NCI-H2227 (cell line): ENCODE measurements around the gene SELPLG.
"Not testable (repeated sequence)": the region's sequence is repeated elsewhere in the genome, so short reads cannot be mapped to it uniquely, and the experiment has no call there.

Experiments used
- DNase-seq: peaks from one replicate; lab custom pipeline; 2025; ENCODE audit not compliant: unreplicated experiment; lab: John Stamatoyannopoulos, UW

SELPLG gene

GRCh38 chr12:108638997-108639822 lies 5.5 kb upstream of the SELPLG start:
- no peak for DNase-seq

GRCh38 chr12:108638141-108638827 lies 4.6 kb upstream of the SELPLG start:
- DNase-seq, result peak; percentile 60

DNA sequence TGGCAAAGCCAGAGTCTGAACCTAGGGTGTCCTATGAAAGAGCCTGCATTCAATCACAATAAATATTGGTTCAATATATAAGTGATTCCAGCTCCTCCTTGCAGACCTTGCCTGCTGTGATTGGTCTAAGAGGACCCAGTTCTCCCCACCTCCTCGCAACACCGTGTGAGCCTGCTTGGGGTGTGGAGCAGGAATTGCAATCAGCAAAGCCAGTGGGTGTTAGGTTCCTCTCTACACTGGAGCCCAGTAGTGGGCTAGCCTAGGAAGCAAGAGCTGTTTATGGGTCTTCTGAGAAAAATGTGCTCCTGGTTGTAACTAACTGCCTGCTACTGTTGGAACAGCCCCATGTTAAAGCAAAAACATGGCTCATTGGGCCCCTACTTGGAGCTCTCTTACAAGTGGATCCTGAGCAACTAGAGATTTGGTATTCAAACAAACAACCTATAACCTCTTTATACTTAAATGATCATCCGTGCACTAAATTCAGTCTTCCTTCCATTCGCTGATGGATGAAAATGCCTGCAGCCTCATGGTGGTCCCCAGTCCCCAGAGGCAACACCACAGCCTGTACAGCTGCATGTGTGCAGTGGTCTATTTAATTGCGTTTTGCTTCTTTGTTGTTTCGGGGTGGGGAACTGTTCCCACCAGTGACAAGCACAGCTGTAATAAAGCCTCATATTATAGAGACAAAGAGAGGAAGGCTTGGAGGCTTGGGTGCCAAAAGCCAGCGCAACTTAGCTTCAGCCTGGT lies 3.7 kb upstream of the SELPLG start:
- no peak for DNase-seq

DNA sequence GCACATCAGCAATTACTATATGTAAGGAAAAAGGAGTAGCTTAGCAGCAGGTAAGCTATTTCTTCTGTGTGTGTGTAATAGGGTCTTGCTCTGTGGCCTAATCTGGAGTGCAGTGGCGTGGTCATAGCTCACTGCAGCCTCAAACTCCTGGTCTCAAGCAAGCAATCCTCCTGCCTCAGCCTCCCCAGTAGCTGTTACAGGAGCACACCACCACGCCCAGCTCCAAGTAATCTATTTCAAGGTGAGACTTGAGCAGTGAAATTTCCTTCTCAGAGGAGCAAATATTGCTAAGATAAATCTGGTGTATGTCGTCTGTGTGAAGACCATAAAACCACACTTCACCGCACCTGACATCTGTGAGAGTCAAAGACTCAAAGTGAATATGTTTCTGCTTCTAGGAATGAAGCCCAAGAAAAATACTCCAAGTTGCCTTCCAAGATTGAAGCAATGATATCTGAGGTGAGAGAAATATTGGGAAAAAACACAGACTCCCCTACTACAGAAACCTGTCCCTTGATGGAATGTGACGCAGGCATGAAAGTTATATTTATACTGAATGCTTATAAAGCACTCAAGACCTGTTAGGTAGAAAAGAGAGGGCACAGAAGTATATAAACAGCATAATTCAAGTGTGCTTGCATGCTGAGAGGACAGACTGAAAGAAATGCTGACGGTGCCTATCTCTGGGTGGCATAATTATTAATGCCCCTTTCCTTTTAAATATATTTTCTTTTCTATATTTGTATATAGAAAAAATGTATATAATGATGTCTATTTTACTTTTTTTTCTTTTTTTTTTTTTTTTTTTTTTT lies 2.5 kb upstream of the SELPLG start:
- DNase-seq, result no peak

DNA sequence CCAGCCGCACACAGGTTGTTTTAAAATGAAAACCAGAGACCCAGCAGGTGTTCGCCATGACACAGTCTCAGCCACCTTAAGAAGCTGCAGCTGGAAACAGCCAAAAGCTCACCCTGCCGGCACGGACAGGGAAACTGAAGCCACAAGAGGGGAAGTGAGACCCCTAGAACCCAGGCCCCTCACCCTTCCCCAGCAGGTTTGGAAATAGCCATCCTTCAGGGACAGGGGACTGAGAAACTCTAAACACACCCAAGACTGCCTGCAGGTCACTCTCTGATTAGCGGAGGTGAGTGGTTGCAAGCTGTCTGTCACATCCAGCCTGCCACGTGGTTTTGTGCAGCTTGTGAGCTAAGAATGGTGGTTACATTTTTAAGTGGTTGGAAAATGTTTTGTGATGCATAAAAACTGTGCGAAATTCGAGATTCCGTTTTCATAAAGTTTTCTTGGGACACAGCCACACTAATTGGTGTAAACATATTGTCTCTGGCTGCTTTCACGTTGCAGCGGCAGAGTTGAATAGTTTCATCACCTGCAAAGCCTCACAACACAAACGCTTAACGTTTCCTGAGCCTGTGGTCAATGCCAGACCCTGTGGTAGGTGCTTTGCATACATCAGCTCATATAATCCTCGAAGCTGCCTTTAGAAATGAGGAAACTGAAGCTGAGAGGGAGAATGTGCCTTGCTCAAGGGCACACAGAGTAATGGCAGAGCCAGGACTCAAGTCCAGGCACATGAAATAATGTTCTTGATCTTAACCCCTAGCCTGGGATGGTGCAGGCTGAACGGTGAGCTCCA lies 1.7 kb upstream of the SELPLG start:
- peak; percentile 35 for DNase-seq

DNA sequence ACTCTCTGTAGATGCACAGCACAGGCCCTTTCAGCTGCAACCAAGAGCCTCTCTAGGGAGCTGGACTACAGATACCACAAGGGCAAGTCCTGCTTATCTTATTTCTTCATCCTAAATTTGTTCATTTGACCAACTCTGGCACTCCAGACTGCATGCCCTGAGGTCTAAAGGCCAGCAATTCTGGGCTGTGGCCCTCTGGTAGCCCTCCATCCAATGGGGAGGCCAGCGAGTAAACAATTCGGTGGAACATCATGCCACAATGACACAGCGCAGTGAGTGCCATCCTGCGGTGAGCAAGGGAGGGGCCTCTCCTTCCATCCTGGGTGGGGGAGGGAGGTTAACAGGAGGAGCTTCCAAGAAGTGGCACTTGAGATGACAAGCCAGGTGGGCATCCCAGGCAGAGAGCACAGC lies 652 bp upstream of the SELPLG start:
- peak; percentile 64 for DNase-seq

GRCh38 chr12:108633081-108633533 lies 587 bp downstream of the SELPLG start:
- no peak for DNase-seq

DNA sequence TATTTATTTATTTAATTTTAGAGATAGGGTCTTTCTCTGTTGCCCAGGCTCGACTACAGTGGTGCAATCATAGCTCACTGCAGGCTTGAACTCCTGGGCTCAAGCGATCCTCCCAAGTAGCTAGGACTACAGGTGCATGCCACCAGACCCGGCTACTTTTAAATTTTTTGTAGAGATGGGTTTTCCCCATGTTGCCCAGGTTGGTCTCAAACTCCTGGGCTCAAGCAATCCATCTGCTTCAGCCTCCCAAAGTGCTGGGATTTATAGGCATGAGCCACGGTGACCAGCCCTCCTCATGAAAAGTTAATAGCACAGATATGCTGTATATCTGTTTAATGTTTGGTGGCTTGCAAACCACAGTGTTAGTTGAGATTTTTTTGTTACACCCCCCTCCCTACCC lies 2.4 kb downstream of the SELPLG start:
- DNase-seq, result not testable (repeated sequence)

DNA sequence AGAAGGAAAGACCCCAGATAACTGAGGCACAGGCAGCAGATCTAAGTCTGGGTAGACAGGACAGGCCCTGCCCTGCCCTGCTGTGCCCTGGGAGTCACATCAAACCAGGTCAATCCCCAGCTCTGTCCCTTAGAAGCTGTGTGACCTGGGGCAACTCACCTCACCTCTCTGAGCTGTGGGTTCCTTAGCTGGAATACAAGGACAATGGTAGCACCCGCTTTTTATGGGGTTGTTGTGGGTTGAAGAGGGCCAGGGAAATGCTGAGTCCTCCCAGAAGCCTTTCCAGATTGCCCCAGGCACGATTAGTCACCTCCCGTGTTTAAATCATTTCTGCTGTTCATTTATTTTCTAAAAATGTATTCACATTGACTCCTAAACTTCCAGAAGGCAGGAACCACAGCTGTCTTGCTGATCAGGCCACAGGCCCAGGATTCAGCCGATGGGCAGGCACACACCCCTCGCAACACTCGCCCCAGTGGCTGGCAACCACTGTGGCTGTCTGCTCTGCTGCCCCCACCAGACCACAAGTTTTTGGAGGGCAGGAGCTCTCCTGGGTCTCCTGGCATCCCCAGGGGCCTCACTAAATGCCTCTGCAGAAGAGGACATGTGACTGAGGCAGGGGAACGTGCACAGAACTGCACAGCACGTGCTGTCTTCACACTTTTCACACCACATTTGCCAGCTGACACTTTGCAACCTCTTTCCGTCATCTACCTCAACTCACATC lies 3.0 kb downstream of the SELPLG start:
- DNase-seq, result no peak

GRCh38 chr12:108629824-108630476 lies 3.7 kb downstream of the SELPLG start:
- peak; percentile 24 for DNase-seq

DNA sequence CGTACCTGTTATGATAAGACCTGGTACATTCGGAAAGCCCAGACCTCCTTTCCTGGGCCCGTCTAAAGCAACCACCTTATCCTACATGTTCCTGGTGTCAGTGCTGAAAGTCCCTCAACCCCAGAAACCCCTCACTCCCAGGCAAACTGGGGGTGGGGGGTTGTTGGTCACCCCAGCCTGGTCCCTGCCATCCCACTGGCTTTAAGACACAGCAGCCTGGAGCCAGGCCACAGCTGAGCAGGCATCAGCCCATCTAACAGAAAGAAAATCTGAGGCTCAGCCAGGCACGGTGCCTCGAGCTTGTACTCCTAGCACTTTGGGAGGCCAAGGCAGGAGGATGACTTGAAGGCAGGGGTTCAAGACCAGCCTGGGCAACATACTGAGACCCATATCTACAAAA lies 4.5 kb downstream of the SELPLG start:
- DNase-seq, result no peak

- DNase-seq, result no peak
Observed at GRCh38 chr12:108627134-108627920, 6.4 kb downstream of the SELPLG start.

DNA sequence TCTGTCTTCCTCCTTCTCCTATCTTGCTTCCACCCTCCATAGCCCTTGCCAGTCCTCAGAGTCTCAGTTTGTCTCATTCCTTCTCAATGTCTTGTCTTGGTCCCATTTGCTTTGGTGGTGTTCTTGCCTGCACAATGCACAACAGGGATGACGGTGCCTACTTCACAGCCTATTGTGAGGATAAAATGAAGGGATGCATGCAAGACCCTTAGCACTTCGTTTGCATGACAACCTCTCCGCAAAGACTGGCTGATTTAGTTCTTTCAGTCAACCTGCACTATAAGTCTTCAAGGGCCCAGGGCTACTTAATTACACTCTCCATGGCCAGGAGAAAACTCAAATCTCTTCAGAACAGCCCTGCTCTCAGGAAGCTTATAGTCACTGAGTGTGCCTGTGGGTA lies 8.5 kb downstream of the SELPLG start:
- no peak for DNase-seq

DNA sequence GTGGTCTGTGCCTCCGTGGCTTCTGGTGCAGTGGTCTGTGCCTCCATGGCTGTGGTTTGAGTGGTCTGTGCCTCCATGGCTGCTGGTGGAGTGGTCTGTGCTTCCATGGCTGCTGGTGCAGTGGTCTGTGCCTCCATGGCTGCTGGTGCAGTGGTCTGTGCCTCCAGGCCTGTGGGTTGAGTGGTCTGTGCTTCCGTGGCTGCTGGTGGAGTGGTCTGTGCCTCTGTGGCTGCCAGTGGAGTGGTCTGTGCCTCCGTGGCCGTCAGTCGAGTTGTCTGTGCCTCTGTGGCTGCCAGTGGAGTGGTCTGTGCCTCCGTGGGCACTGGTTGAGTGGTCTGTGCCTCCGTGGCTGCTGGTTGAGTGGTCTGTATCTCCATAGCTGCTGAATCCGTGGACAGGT lies 10.1 kb downstream of the SELPLG start:
- no peak for DNase-seq

DNA sequence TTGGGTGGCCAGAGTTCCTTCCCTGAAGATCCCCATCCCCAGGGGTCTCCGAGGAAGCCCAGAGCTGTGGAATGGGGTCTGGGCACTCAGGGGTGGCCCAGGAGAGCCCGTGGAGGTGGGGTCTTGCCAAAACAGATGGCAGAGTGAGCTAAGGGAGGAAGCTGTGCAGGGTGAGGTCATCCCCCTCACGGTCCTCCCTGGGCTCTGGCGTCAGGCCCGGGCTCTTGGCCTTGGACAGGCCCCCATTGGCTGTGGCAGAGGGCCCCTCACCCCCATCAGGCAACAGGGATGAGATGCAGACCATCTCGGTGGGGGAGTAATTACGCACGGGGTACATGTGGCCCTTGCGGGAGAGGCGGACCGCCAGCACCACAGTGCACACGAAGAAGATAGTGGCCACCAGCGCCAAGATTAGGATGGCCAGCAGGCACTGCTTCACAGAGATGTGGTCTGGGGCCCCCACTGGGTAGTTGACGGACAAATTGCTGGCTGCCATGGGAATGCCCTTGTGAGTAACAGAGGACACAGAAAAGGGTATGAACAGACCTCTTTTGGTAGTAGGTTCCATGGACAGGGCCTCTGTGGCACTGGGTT lies 10.7 kb downstream of the SELPLG start:
- no peak for DNase-seq

DNA sequence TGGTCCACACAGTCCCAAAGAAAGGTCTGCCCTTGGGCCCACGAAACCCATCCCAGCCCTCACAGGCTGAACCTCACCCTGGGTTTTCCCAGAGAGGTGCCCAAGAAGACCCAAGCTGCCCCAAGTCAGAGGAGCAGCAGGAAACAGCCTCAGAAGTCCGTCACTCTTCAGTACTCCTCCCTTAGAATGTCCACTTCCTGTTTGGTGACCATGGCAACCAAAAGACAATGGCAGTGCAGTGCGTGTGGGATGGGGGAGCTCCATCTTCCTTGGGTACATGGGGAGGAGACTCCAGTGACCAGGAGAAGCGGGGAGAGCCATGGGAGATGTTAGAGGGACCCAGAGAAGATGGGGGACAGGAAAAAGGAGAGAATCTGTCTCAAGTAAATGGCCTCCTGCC lies 11.3 kb downstream of the SELPLG start:
- DNase-seq, result peak; percentile 43

- DNase-seq, result no peak
Observed at GRCh38 chr12:108621161-108621560, 12.5 kb downstream of the SELPLG start.
